Loucy (cell line): ENCODE results near the gene LGR4.
A peak's percentile ranks its signal among the peaks of the same experiment; 100 is the strongest.

Experiments used
- H2AFZ ChIP-seq: fragments of 200-600 bp; sonication (generic); 2 replicates; pipeline ENCODE4 v1.6.0; 2016; ENCODE audit warnings: antibody characterized with exemption, mild to moderate bottlenecking, low read length, moderate library complexity
- H3F3A ChIP-seq: fragments of 200-600 bp; 2 replicates; pipeline ENCODE4 v1.6.0; 2016; ENCODE audit warnings: antibody characterized with exemption, low read depth, mild to moderate bottlenecking
- H3K27me3 ChIP-seq: fragments of 200-600 bp; sonication (generic); 2 replicates; pipeline ENCODE4 v1.6.1; 2014; ENCODE audit warnings: low read length, mild to moderate bottlenecking; ENCODE audit not compliant: insufficient read depth, poor library complexity, severe bottlenecking
- H3K36me3 ChIP-seq: fragments of 200-600 bp; sonication (generic); 2 replicates; pipeline ENCODE4 v1.6.1; 2016; ENCODE audit warnings: low read length; ENCODE audit not compliant: insufficient read depth
- H3K4me1 ChIP-seq: fragments of 200-600 bp; sonication (generic); 2 replicates; pipeline ENCODE4 v1.5.1; 2014; ENCODE audit warnings: low read length, mild to moderate bottlenecking; ENCODE audit not compliant: insufficient read depth, poor library complexity, severe bottlenecking
- H3K4me2 ChIP-seq: fragments of 200-600 bp; sonication (generic); 2 replicates; pipeline ENCODE4 v1.6.0; 2014; ENCODE audit warnings: antibody characterized with exemption, low read length, low read depth, mild to moderate bottlenecking; ENCODE audit not compliant: poor library complexity, severe bottlenecking
- H3K4me3 ChIP-seq: fragments of 200-600 bp; sonication (generic); 2 replicates; pipeline ENCODE4 v1.5.1; 2014; ENCODE audit warnings: low read length, mild to moderate bottlenecking, mixed read lengths; ENCODE audit not compliant: poor library complexity, severe bottlenecking
- H3K79me2 ChIP-seq: fragments of 200-600 bp; sonication (generic); 2 replicates; pipeline ENCODE4 v1.6.1; 2014; ENCODE audit warnings: low read length; ENCODE audit not compliant: insufficient read depth
- H3K9ac ChIP-seq: fragments of 200-600 bp; sonication (generic); 2 replicates; pipeline ENCODE4 v1.6.0; 2014; ENCODE audit warnings: mild to moderate bottlenecking, low read depth, low read length, moderate library complexity; ENCODE audit not compliant: poor library complexity, severe bottlenecking
- H3K9me2 ChIP-seq: fragments of 200-600 bp; sonication (generic); replicated peaks from 2 replicates; pipeline ENCODE4 v1.6.1; 2016; ENCODE audit warnings: low read depth, low read length, mixed read lengths
- H3K9me3 ChIP-seq: fragments of 200-600 bp; sonication (generic); 2 replicates; pipeline ENCODE4 v1.6.1; 2014; ENCODE audit warnings: mild to moderate bottlenecking, antibody characterized with exemption, low read length, low read depth; ENCODE audit not compliant: insufficient read depth
- H4K20me1 ChIP-seq: fragments of 200-600 bp; sonication (generic); 2 replicates; pipeline ENCODE4 v1.6.0; 2014; ENCODE audit warnings: antibody characterized with exemption, low read length, mild to moderate bottlenecking; ENCODE audit not compliant: insufficient read depth, poor library complexity, severe bottlenecking
- EZH2phosphoT487 ChIP-seq: fragments of 200-600 bp; IDR thresholded peaks from 2 replicates; pipeline ENCODE4 v1.6.1; 2018; ENCODE audit warnings: antibody characterized with exemption, mild to moderate bottlenecking, moderate library complexity, borderline replicate concordance
- TF ChIP-seq, protein P1 (sequence below): fragments of 200-600 bp; sonication (generic); conservative IDR thresholded peaks from 2 replicates; pipeline ENCODE4 v1.5.1; 2014; ENCODE audit warnings: mild to moderate bottlenecking, antibody characterized with exemption, low read length

The LGR4 gene

DNA sequence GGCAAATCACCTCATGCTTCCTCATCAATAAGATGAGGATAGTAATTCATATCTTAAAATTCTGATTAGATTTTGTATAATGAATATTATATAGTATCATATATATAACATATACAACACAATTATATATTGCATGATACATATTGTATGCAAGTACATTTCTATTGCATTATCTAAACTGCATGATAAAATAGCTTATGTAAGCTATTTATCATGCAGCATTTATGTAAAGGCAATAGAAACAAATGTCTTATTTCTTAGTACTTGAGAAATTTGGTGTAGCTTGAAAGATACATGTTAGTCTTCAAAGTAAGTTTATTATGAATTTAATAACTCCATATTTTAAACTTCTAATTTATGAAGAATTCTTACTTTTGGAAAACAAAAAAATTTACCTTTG, 28.5 kb upstream of the LGR4 start:
- H3K9ac ChIP-seq = peak overlapping the region; percentile 32
- no peak overlapping the region for H3K4me3 ChIP-seq
- H3K4me1 ChIP-seq = peaks cover 50% of the 10 kb centered on the region
- H3K27me3 ChIP-seq = no peaks in the 10 kb centered on the region
- H3K36me3 ChIP-seq = peaks cover 27% of the 10 kb centered on the region; the same call in 1 of the 2 replicates
- 0 out of 2 replicates have a peak, but pooled peaks cover 3% of the 10 kb centered on the region for H3F3A ChIP-seq
- TF ChIP-seq, protein P1, sequence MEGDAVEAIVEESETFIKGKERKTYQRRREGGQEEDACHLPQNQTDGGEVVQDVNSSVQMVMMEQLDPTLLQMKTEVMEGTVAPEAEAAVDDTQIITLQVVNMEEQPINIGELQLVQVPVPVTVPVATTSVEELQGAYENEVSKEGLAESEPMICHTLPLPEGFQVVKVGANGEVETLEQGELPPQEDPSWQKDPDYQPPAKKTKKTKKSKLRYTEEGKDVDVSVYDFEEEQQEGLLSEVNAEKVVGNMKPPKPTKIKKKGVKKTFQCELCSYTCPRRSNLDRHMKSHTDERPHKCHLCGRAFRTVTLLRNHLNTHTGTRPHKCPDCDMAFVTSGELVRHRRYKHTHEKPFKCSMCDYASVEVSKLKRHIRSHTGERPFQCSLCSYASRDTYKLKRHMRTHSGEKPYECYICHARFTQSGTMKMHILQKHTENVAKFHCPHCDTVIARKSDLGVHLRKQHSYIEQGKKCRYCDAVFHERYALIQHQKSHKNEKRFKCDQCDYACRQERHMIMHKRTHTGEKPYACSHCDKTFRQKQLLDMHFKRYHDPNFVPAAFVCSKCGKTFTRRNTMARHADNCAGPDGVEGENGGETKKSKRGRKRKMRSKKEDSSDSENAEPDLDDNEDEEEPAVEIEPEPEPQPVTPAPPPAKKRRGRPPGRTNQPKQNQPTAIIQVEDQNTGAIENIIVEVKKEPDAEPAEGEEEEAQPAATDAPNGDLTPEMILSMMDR = no peak
- TF ChIP-seq EZH2phosphoT487 = no peak
- peak overlapping the region; percentile 58 for H3K4me2 ChIP-seq
- no peaks in the 10 kb centered on the region for H3K9me3 ChIP-seq
- no peaks in the 10 kb centered on the region for H3K9me2 ChIP-seq
- no peak overlapping the region for H2AFZ ChIP-seq
- peaks cover 53% of the 10 kb centered on the region for H3K79me2 ChIP-seq
- H4K20me1 ChIP-seq = peaks cover 35% of the 10 kb centered on the region

DNA sequence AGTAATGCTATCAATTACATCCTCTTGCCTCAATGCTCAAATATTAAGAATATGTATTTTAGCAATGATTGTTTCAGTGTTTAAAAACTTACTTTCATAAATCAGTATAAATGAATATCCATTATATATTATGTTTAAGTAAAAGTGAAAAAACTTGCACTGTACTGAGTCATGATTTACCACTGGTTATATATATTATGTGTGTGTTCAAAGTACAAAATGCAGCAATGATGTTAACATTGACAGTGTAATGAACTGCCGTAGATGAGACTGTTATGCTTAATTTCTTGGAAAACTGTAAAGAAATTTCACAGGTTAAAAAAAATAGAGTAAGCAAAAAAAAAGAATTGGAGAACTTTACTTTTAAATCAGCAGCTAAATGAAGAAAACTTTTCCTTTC, 25.3 kb upstream of the LGR4 start:
- H3F3A ChIP-seq = 0 out of 2 replicates have a peak, but pooled peaks cover 3% of the 10 kb centered on the region
- H3K4me2 ChIP-seq = peak overlapping the region; percentile 4
- H3K4me1 ChIP-seq = peaks cover 28% of the 10 kb centered on the region
- no peak for TF ChIP-seq EZH2phosphoT487
- TF ChIP-seq, protein P1 = no peak
- H3K27me3 ChIP-seq = no peaks in the 10 kb centered on the region
- H3K9me2 ChIP-seq = no peaks in the 10 kb centered on the region
- H3K36me3 ChIP-seq = peaks cover 41% of the 10 kb centered on the region; the same call in 1 of the 2 replicates
- H3K4me3 ChIP-seq = no peak overlapping the region
- peaks cover 23% of the 10 kb centered on the region for H4K20me1 ChIP-seq
- H3K79me2 ChIP-seq = peaks cover 26% of the 10 kb centered on the region
- H3K9ac ChIP-seq = no peak overlapping the region
- no peak overlapping the region for H2AFZ ChIP-seq
- no peaks in the 10 kb centered on the region for H3K9me3 ChIP-seq

DNA sequence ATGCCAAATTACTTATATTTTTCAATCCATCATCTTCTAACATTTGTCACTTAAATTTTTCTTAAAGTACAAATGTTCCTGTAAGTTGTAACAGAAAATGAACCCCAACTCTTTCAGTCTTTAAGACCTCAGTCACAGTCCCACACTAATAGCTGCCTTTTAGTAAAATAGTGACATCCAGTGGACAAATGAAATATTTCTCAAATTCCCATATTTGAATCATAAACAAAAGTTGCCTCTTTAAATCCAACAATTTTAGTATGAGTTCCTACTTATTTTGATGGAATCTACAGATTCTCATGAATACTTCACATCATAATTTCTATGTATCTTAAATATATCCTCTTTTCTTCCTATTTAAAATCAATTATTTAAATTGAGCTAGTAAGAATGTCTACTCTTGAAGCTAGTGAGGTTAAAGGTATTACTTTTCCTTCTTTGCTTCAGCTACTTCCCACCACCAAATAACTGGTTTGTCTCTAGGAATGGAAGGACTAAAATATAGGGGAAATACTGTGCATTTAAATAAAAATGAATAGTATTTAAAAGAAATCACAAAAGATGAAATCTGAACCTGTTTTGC, 24.8 kb upstream of the LGR4 start:
- peak overlapping the region; percentile 52 for H3K4me2 ChIP-seq

More for the DNA sequence above, 24.8 kb upstream of the LGR4 start:
- Histone ChIP-seq H2AFZ (no peak overlapping the region), H3K4me1 (peaks cover 23% of the 10 kb centered on the region), H3K9me3 (no peaks in the 10 kb centered on the region), H3K27me3 (no peaks in the 10 kb centered on the region), H3K79me2 (peaks cover 21% of the 10 kb centered on the region), H4K20me1 (peaks cover 22% of the 10 kb centered on the region), H3K4me3 (peak overlapping the region; percentile 36), H3K36me3 (peaks cover 43% of the 10 kb centered on the region; the same call in 1 of the 2 replicates), H3K9me2 (no peaks in the 10 kb centered on the region), H3K9ac (peak overlapping the region; percentile 17), H3F3A (0 out of 2 replicates have a peak, but pooled peaks cover 3% of the 10 kb centered on the region)
- TF ChIP-seq, protein P1 = peak; percentile 68
- TF ChIP-seq EZH2phosphoT487 = no peak
